ENCODE measurements around the gene TF. TPM values are rescaled to one million over a fixed set of nuclear protein-coding genes. Genes with fewer than 3 reads are reported as not detected.

Gene TF
- total RNA-seq, 4 donors from 2014 or later = 0.70 to 2.4 TPM; not detected in 2

- Histone ChIP-seq H3K27me3 (no peaks in the 10 kb centered on the region), H3K4me1 (no peaks in the 10 kb centered on the region), H3K27ac (no peak overlapping the region), H3K36me3 (no peaks in the 10 kb centered on the region), H3K4me3 (no peak overlapping the region), H3K9me3 (no peaks in the 10 kb centered on the region)
- TF ChIP-seq, protein P1, sequence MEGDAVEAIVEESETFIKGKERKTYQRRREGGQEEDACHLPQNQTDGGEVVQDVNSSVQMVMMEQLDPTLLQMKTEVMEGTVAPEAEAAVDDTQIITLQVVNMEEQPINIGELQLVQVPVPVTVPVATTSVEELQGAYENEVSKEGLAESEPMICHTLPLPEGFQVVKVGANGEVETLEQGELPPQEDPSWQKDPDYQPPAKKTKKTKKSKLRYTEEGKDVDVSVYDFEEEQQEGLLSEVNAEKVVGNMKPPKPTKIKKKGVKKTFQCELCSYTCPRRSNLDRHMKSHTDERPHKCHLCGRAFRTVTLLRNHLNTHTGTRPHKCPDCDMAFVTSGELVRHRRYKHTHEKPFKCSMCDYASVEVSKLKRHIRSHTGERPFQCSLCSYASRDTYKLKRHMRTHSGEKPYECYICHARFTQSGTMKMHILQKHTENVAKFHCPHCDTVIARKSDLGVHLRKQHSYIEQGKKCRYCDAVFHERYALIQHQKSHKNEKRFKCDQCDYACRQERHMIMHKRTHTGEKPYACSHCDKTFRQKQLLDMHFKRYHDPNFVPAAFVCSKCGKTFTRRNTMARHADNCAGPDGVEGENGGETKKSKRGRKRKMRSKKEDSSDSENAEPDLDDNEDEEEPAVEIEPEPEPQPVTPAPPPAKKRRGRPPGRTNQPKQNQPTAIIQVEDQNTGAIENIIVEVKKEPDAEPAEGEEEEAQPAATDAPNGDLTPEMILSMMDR (IDR thresholded peaks at IDR 0.05) = no peak
- TF ChIP-seq POLR2A (IDR thresholded peaks at IDR 0.05) = no peak
- DNase-seq = no peak
Observed at GRCh38 chr3:133845127-133845526, 98.9 kb downstream of the TF start.

Small RNAs within 50 kb of the gene (small RNA-seq; reads per million reads assigned to genes)
- 0 reads per million in 2 donors for gene RNA5SP140

Other genes starting within 250 kb of the TF start
- gene CDV3, start 172.7 kb upstream of the TF start, total RNA-seq = 100 to 1,000 TPM in 1 of 4 donors, 10 to 100 TPM in 3; 45.0 to 123 (median 58.3) TPM
- 10 to 100 TPM; 22.6 to 57.8 (median 40.7) TPM for gene TOPBP1, start 84.5 kb upstream of the TF start, total RNA-seq
- gene SRPRB, start 59.4 kb downstream of the TF start, total RNA-seq = 10 to 100 TPM in 2 of 4 donors, 1 to 10 TPM in 2; 5.0 to 15.6 (median 10.1) TPM
- gene RAB6B, start 149.5 kb downstream of the TF start, total RNA-seq = 1 to 10 TPM in 1 of 4 donors, under 1 TPM in 3; 0.53 to 1.2 (median 0.81) TPM